Measurements from ENCODE around the gene P2RX3.

The P2RX3 gene

DNA sequence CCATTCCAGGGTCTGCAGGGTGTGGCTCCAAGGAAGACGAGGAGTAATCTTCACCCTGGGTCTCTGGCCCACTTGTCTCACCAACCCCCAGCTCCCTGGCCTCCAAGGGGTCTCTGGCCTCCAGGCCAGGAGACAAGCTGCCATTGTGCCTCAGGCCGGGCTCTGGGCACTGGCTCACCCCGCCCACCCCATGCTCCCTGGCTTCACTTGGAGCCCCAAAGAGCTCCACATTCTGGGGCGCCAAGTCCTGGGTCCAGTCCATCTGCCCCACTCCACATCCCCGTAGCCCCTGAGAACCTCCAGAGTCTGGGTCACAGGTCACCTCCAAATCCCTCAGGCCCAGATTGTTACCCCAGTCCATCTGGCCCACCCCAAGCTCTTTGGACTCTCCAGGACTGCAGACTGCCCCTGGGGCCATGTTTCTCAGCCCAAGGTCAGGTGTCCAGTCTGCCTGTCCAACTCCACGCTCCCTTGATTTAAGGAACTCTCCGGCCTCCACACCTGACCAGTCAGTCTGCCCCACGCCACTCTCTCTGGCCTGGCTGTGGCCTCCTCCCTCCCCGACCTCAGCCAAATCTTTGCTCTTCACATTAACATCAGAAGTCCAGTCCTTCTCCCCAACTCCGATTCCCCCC lies 29.6 kb upstream of the P2RX3 start:
- ATAC-seq (ENCODE audit: insufficient read depth, low read depth) (no peak), DNase-seq (no peak)
- Histone ChIP-seq H3K27ac (ENCODE audit: low read length) (no peak overlapping the region), H3K4me1 (ENCODE audit: insufficient read depth, low read length) (peaks cover 17% of the 10 kb centered on the region), H2AFZ (ENCODE audit: low read depth, low read length) (no peak overlapping the region), H3K9ac (ENCODE audit: low read depth, low read length) (no peak overlapping the region), H3K79me2 (ENCODE audit: insufficient read depth, low read length) (no peaks in the 10 kb centered on the region), H3K4me2 (ENCODE audit: insufficient read depth, low read length) (no peak overlapping the region), H4K20me1 (ENCODE audit: insufficient read depth, low read length) (no peaks in the 10 kb centered on the region; the same call in 1 of the 2 replicates), H3K27me3 (ENCODE audit: insufficient read depth, low read length, poor library complexity) (no peaks in the 10 kb centered on the region), H3K36me3 (ENCODE audit: insufficient read depth, low read length) (peaks cover 22% of the 10 kb centered on the region), H3K9me3 (ENCODE audit: insufficient read depth, low read length, severe bottlenecking) (no peaks in the 10 kb centered on the region), H3K4me3 (ENCODE audit: low read depth in 1 of 2, low read length in 2 of 2) (no peak overlapping the region)
- TF ChIP-seq, protein P1, sequence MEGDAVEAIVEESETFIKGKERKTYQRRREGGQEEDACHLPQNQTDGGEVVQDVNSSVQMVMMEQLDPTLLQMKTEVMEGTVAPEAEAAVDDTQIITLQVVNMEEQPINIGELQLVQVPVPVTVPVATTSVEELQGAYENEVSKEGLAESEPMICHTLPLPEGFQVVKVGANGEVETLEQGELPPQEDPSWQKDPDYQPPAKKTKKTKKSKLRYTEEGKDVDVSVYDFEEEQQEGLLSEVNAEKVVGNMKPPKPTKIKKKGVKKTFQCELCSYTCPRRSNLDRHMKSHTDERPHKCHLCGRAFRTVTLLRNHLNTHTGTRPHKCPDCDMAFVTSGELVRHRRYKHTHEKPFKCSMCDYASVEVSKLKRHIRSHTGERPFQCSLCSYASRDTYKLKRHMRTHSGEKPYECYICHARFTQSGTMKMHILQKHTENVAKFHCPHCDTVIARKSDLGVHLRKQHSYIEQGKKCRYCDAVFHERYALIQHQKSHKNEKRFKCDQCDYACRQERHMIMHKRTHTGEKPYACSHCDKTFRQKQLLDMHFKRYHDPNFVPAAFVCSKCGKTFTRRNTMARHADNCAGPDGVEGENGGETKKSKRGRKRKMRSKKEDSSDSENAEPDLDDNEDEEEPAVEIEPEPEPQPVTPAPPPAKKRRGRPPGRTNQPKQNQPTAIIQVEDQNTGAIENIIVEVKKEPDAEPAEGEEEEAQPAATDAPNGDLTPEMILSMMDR (IDR thresholded peaks at IDR 0.05; ENCODE audit: borderline replicate concordance, extremely low read depth, low read length, poor library complexity, severe bottlenecking) = no peak
- TF ChIP-seq EZH2 (IDR thresholded peaks at IDR 0.05; ENCODE audit: borderline replicate concordance, low read depth, low read length, severe bottlenecking) = no peak

DNA sequence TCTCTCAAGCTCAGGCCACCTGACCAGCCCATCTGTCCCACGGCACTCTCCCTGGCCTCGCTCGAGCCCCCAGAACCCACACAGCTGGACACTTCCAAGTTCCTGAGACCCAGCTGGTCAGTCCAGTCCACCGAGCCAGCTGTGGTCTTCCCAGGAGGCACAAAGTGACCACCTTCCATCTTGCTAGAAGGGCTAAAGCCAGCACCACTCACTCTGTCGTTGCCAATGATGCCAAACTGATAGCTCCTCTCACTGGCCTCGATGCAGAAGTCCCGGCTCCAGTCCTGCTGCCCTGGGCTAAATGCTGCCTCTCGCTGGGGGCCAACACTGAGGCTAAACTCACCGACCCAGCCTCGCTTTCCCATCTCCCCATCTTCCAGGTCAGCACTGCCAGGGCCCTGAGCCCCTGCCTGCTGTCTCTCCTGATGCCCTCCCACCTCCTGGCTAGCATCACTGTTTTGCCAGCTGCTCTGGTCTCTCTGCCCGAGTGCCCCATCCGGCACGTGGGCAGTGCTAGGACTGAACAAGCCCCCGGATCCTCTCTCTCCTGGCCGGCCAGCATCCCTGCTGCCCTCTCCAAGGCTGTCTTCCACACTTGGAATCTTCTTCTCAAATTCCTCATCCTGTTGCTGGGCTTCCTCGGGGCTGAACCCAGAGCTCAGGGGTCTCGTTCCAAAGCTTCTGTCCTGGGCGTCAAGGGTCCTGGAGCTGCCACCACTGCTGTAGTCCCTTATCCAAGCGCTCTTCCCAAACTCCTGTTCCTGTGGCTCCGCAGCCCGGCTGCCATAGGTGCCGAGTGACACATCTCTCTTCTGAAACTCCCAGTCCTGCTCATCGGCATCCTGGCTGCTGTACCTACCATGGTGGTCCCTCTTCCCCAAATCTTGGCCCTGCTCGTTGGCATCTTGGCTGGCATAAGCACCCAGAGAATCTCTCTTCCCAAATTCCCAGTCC lies 28.8 kb upstream of the P2RX3 start:
- no peak overlapping the region for H3K27ac ChIP-seq (ENCODE audit: low read length)
- H3K4me1 ChIP-seq (ENCODE audit: insufficient read depth, low read length) = peaks cover 17% of the 10 kb centered on the region
- no peak overlapping the region for H3K4me2 ChIP-seq (ENCODE audit: insufficient read depth, low read length)
- no peaks in the 10 kb centered on the region for H3K79me2 ChIP-seq (ENCODE audit: insufficient read depth, low read length)
- no peak overlapping the region for H2AFZ ChIP-seq (ENCODE audit: low read depth, low read length)
- H3K9me3 ChIP-seq (ENCODE audit: insufficient read depth, low read length, severe bottlenecking) = no peaks in the 10 kb centered on the region
- no peak for TF ChIP-seq EZH2 (IDR thresholded peaks at IDR 0.05; ENCODE audit: borderline replicate concordance, low read depth, low read length, severe bottlenecking)
- TF ChIP-seq, protein P1 (IDR thresholded peaks at IDR 0.05; ENCODE audit: borderline replicate concordance, extremely low read depth, low read length, poor library complexity, severe bottlenecking) = no peak
- ATAC-seq (ENCODE audit: insufficient read depth, low read depth) (no peak), DNase-seq (no peak)
- no peak overlapping the region for H3K4me3 ChIP-seq (ENCODE audit: low read depth in 1 of 2, low read length in 2 of 2)
- H4K20me1 ChIP-seq (ENCODE audit: insufficient read depth, low read length) = no peaks in the 10 kb centered on the region; the same call in 1 of the 2 replicates
- no peaks in the 10 kb centered on the region for H3K27me3 ChIP-seq (ENCODE audit: insufficient read depth, low read length, poor library complexity)
- H3K36me3 ChIP-seq (ENCODE audit: insufficient read depth, low read length) = peaks cover 27% of the 10 kb centered on the region
- no peak overlapping the region for H3K9ac ChIP-seq (ENCODE audit: low read depth, low read length)

DNA sequence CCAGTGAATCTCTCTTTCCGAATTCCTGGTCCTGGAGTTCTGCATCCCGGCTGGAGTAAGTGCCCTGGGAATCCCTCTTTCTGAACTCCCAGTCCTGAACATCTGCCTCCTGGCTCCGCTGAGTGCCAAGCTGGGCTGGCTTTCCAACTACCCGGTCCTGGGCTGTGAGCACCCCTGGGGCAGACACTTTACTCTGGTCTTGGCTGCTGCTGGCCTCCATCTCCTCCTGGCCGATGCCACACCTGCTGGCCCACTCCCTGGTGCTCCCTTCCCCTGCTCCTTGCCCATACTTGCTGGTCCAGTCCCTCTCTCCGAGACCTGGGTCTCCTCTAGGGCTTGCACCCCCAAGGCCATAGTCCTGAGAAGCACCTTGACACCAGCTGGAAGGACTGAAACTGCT lies 28.1 kb upstream of the P2RX3 start:
- Histone ChIP-seq H3K4me3 (ENCODE audit: low read depth in 1 of 2, low read length in 2 of 2) (no peak overlapping the region), H3K9me3 (ENCODE audit: insufficient read depth, low read length, severe bottlenecking) (no peaks in the 10 kb centered on the region), H3K27me3 (ENCODE audit: insufficient read depth, low read length, poor library complexity) (no peaks in the 10 kb centered on the region), H3K27ac (ENCODE audit: low read length) (no peak overlapping the region), H3K79me2 (ENCODE audit: insufficient read depth, low read length) (no peaks in the 10 kb centered on the region), H3K9ac (ENCODE audit: low read depth, low read length) (no peak overlapping the region), H3K4me2 (ENCODE audit: insufficient read depth, low read length) (no peak overlapping the region), H3K36me3 (ENCODE audit: insufficient read depth, low read length) (peaks cover 34% of the 10 kb centered on the region), H2AFZ (ENCODE audit: low read depth, low read length) (no peak overlapping the region), H4K20me1 (ENCODE audit: insufficient read depth, low read length) (no peaks in the 10 kb centered on the region; the same call in 1 of the 2 replicates), H3K4me1 (ENCODE audit: insufficient read depth, low read length) (peaks cover 17% of the 10 kb centered on the region)
- DNase-seq (no peak), ATAC-seq (ENCODE audit: insufficient read depth, low read depth) (no peak)
- TF ChIP-seq, protein P1 (IDR thresholded peaks at IDR 0.05; ENCODE audit: borderline replicate concordance, extremely low read depth, low read length, poor library complexity, severe bottlenecking) = no peak
- TF ChIP-seq EZH2 (IDR thresholded peaks at IDR 0.05; ENCODE audit: borderline replicate concordance, low read depth, low read length, severe bottlenecking) = no peak
